DND-41 (cell line): ENCODE results near the gene TMEM125.

Experiments used
- ATAC-seq: fragments of 200-7000 bp; cut with Tn5 transposase; 3 replicates; pipeline ENCODE4 v1.9.1; 2021; ENCODE audit warnings: low read depth; ENCODE audit not compliant: insufficient read depth
- DNase-seq: peaks from one replicate; pipeline ENCODE4 v3.0.0-alpha.2; 2020
- H2AFZ ChIP-seq: 2 replicates; pipeline ENCODE4 v1.6.0; 2012; ENCODE audit warnings: low read depth, low read length
- H3K27ac ChIP-seq: 2 replicates; pipeline ENCODE4 v1.5.1; 2012; ENCODE audit warnings: low read length, inconsistent platforms
- H3K27me3 ChIP-seq: fragments of 200-600 bp; sonication (generic); 2 replicates; pipeline ENCODE4 v1.6.0; 2012; ENCODE audit warnings: low read length, mild to moderate bottlenecking, inconsistent platforms; ENCODE audit not compliant: insufficient read depth, poor library complexity
- H3K36me3 ChIP-seq: 2 replicates; pipeline ENCODE4 v1.5.1; 2012; ENCODE audit warnings: low read length, inconsistent platforms; ENCODE audit not compliant: insufficient read depth
- H3K4me1 ChIP-seq: 2 replicates; pipeline ENCODE4 v1.5.1; 2012; ENCODE audit warnings: mild to moderate bottlenecking, low read length; ENCODE audit not compliant: insufficient read depth
- H3K4me2 ChIP-seq: 2 replicates; pipeline ENCODE4 v1.6.0; 2012; ENCODE audit warnings: mild to moderate bottlenecking, moderate library complexity, low read length, inconsistent platforms; ENCODE audit not compliant: insufficient read depth
- H3K4me3 ChIP-seq, 2 experiments: fragments of 200-600 bp in 1 of 2; shearing (Covaris generic) in 1 of 2; 2 replicates each; pipeline ENCODE4 v1.5.1; 2012 to 2016; ENCODE audit warnings: inconsistent platforms in 2 of 2, low read length in 2 of 2, mild to moderate bottlenecking in 2 of 2, low read depth in 1 of 2, moderate library complexity in 1 of 2
- H3K79me2 ChIP-seq: 2 replicates; pipeline ENCODE4 v1.6.0; 2012; ENCODE audit warnings: low read length, inconsistent platforms; ENCODE audit not compliant: insufficient read depth
- H3K9ac ChIP-seq: 2 replicates; pipeline ENCODE4 v1.6.0; 2012; ENCODE audit warnings: low read depth, mild to moderate bottlenecking, inconsistent platforms, low read length, moderate library complexity
- H3K9me3 ChIP-seq: 2 replicates; pipeline ENCODE4 v1.5.1; 2012; ENCODE audit warnings: low read length, moderate library complexity, mild to moderate bottlenecking, inconsistent platforms; ENCODE audit not compliant: insufficient read depth, severe bottlenecking
- H4K20me1 ChIP-seq: 2 replicates; pipeline ENCODE4 v1.6.0; 2012; ENCODE audit warnings: low read length; ENCODE audit not compliant: insufficient read depth
- CTCF ChIP-seq: IDR thresholded peaks from 2 replicates; pipeline ENCODE4 v1.5.1; 2012; ENCODE audit warnings: borderline replicate concordance, low read length, moderate library complexity, mild to moderate bottlenecking; ENCODE audit not compliant: poor library complexity, severe bottlenecking; ENCODE audit errors: extremely low read depth
- EZH2 ChIP-seq: IDR thresholded peaks from 3 replicates; pipeline ENCODE4 v1.6.1; 2012; ENCODE audit warnings: borderline replicate concordance, low read depth, mild to moderate bottlenecking, moderate library complexity, low read length, inconsistent platforms; ENCODE audit not compliant: severe bottlenecking

Gene TMEM125

GRCh38 chr1:43256675-43257570 lies 12.9 kb upstream of the TMEM125 start:
- peaks cover 4% of the 10 kb centered on the region for H3K9me3 ChIP-seq
- no peak overlapping the region for H2AFZ ChIP-seq
- no peaks in the 10 kb centered on the region for H3K27me3 ChIP-seq
- no peaks in the 10 kb centered on the region for H3K79me2 ChIP-seq
- no peak overlapping the region for H3K9ac ChIP-seq
- ATAC-seq (no peak), DNase-seq (no peak)
- H3K36me3 ChIP-seq: no peaks in the 10 kb centered on the region
- no peak overlapping the region for H3K27ac ChIP-seq
- H3K4me1 ChIP-seq: no peaks in the 10 kb centered on the region
- H4K20me1 ChIP-seq: no peaks in the 10 kb centered on the region
- H3K4me3 ChIP-seq: no peak overlapping the region
- H3K4me2 ChIP-seq: no peak overlapping the region
- TF ChIP-seq CTCF: no peak
- TF ChIP-seq EZH2: no peak

DNA sequence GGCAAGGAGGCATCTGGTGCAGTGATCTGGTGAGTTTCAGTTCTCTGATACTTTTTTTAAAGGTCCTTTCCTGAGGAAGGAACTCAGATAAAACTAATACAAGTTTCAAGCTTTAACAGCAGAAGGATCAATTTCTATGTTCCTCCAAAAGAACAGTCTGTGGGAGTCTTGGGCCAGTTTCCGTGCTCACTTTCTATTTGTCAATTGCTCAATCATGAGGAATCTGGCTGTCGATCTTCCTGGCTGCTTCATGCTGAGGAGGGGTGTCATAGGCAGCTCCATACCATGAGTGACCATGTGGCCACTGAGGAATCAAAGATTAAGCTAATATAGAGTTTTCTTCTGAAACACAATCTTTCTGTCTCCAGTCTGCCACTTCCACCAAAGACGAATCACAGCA lies 11.4 kb upstream of the TMEM125 start:
- Histone ChIP-seq H3K9me3 (peaks cover 10% of the 10 kb centered on the region), H3K27me3 (no peaks in the 10 kb centered on the region), H3K36me3 (no peaks in the 10 kb centered on the region), H3K79me2 (no peaks in the 10 kb centered on the region), H2AFZ (no peak overlapping the region), H3K4me1 (no peaks in the 10 kb centered on the region), H3K9ac (no peak overlapping the region), H3K27ac (no peak overlapping the region), H4K20me1 (no peaks in the 10 kb centered on the region), H3K4me2 (no peak overlapping the region), H3K4me3 (no peak overlapping the region)
- no peak for ATAC-seq
- DNase-seq: no peak
- TF ChIP-seq EZH2 (no peak), CTCF (no peak)

DNA sequence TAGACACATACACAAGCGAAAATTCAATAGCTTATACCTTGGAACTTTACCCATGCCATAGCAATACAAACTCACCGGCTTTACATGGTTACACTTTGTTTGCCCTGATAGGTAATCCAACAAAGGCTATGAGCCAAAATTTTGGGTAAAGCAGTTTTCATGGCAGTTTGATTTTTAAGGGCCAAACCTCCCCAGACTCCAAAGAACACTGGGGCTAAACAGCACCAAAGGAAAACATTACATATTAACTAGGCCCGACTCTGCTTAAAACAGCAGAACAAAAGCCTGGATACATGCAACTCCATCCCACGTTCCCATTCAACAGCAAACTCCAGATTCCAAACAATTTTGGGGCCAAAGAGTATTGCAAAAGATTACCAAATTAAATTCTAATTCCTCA lies 4.4 kb upstream of the TMEM125 start:
- Histone ChIP-seq H3K9ac (no peak overlapping the region), H3K79me2 (no peaks in the 10 kb centered on the region), H3K36me3 (no peaks in the 10 kb centered on the region), H3K4me2 (no peak overlapping the region), H3K27me3 (no peaks in the 10 kb centered on the region), H3K9me3 (peaks cover 11% of the 10 kb centered on the region), H3K4me3 (no peak overlapping the region), H4K20me1 (no peaks in the 10 kb centered on the region), H2AFZ (no peak overlapping the region), H3K4me1 (no peaks in the 10 kb centered on the region), H3K27ac (no peak overlapping the region)
- TF ChIP-seq EZH2 (no peak), CTCF (no peak)
- ATAC-seq: no peak
- no peak for DNase-seq
